GM23338 (cell line): ENCODE data around the gene EPGN. TPM values are rescaled to one million over a fixed set of nuclear protein-coding genes. Genes with fewer than 3 reads are reported as not detected.

Experiments
- ATAC-seq: fragments of 200-7000 bp; cut with Tn5 transposase; 3 replicates; pipeline ENCODE4 v1.9.1; 2020
- DNase-seq: peaks from one replicate; pipeline ENCODE4 v3.0.0-alpha.2; 2015; ENCODE audit warnings: low spot score
- H2AFZ ChIP-seq: fragments of 200-600 bp; sonication (generic); 2 replicates; pipeline ENCODE4 v1.8.0; 2016; ENCODE audit warnings: antibody characterized with exemption, mild to moderate bottlenecking, moderate library complexity
- H3F3A ChIP-seq: fragments of 200-600 bp; sonication (generic); replicated peaks from 2 replicates; pipeline ENCODE4 v1.8.0; 2017; ENCODE audit warnings: antibody characterized with exemption, mixed run types, low read depth
- H3K27ac ChIP-seq: fragments of 200-600 bp; sonication (generic); 2 replicates; pipeline ENCODE4 v1.6.1; 2016; ENCODE audit warnings: low read depth
- H3K27me3 ChIP-seq: fragments of 200-600 bp; sonication (generic); 2 replicates; pipeline ENCODE4 v1.8.0; 2016; ENCODE audit warnings: mild to moderate bottlenecking, mixed run types, moderate library complexity; ENCODE audit not compliant: insufficient read depth
- H3K36me3 ChIP-seq: fragments of 200-600 bp; sonication (generic); 2 replicates; pipeline ENCODE4 v1.8.0; 2016; ENCODE audit warnings: mild to moderate bottlenecking; ENCODE audit not compliant: insufficient read depth
- H3K4me1 ChIP-seq: fragments of 200-600 bp; sonication (generic); 2 replicates; pipeline ENCODE4 v1.8.0; 2016; ENCODE audit warnings: mild to moderate bottlenecking, moderate library complexity; ENCODE audit not compliant: insufficient read depth
- H3K4me2 ChIP-seq: fragments of 200-600 bp; sonication (generic); 2 replicates; pipeline ENCODE4 v1.7.1; 2017; ENCODE audit warnings: mixed run types
- H3K4me3 ChIP-seq: fragments of 200-600 bp; sonication (generic); 2 replicates; pipeline ENCODE4 v1.6.1; 2016; ENCODE audit warnings: mixed run types
- H3K79me2 ChIP-seq: fragments of 200-600 bp; sonication (generic); replicated peaks from 2 replicates; pipeline ENCODE4 v1.8.0; 2017; ENCODE audit warnings: mild to moderate bottlenecking; ENCODE audit not compliant: insufficient read depth
- H3K9me2 ChIP-seq: fragments of 200-600 bp; sonication (generic); 2 replicates; pipeline ENCODE4 v1.8.0; 2017; ENCODE audit not compliant: insufficient read depth
- H4K20me1 ChIP-seq: fragments of 200-600 bp; sonication (generic); replicated peaks from 2 replicates; pipeline ENCODE4 v1.8.0; 2017; ENCODE audit warnings: mild to moderate bottlenecking; ENCODE audit not compliant: insufficient read depth
- H3K27ac Mint-ChIP-seq: 2 replicates; pipeline ENCODE4 v1.8.0; 2020; ENCODE audit warnings: inconsistent platforms, mild to moderate bottlenecking, moderate library complexity, mixed read lengths
- H3K27me3 Mint-ChIP-seq: 3 replicates; pipeline ENCODE4 v1.8.0; 2022; ENCODE audit warnings: low read depth, mild to moderate bottlenecking, moderate library complexity, mixed read lengths, inconsistent platforms; ENCODE audit not compliant: insufficient read depth, poor library complexity
- H3K36me3 Mint-ChIP-seq: 3 replicates; pipeline ENCODE4 v1.8.0; 2021; ENCODE audit warnings: low read depth, mild to moderate bottlenecking, inconsistent platforms, moderate library complexity, mixed read lengths
- H3K4me1 Mint-ChIP-seq: 3 replicates; pipeline ENCODE4 v1.8.0; 2020; ENCODE audit warnings: mild to moderate bottlenecking, inconsistent platforms, mixed read lengths
- H3K4me3 Mint-ChIP-seq: 3 replicates; pipeline ENCODE4 v1.8.0; 2021; ENCODE audit warnings: moderate library complexity, mild to moderate bottlenecking, inconsistent platforms, mixed read lengths
- H3K9me3 Mint-ChIP-seq: 3 replicates; pipeline ENCODE4 v1.8.0; 2020; ENCODE audit warnings: moderate library complexity, mild to moderate bottlenecking, inconsistent platforms, mixed read lengths
- EZH2 ChIP-seq: fragments of 200-600 bp; sonication (generic); IDR thresholded peaks from one replicate; pipeline ENCODE4 v1.8.0; 2017; ENCODE audit warnings: antibody characterized with exemption, mild to moderate bottlenecking, low read depth; ENCODE audit not compliant: unreplicated experiment
- JUNB ChIP-seq: IDR thresholded peaks from one replicate; pipeline ENCODE4 v1.6.1; 2016; ENCODE audit warnings: antibody characterized with exemption; ENCODE audit not compliant: unreplicated experiment
- NANOG ChIP-seq: IDR thresholded peaks from 2 replicates; pipeline ENCODE4 v1.6.1; 2016; ENCODE audit warnings: antibody characterized with exemption, borderline replicate concordance
- POLR2AphosphoS5 ChIP-seq: IDR thresholded peaks from 2 replicates; pipeline ENCODE4 v1.6.1; 2016; ENCODE audit warnings: antibody characterized with exemption, low read depth
- STAT1 ChIP-seq: IDR thresholded peaks from one replicate; pipeline ENCODE4 v1.6.1; 2016; ENCODE audit warnings: antibody characterized with exemption; ENCODE audit not compliant: unreplicated experiment
- ZNF331 ChIP-seq: fragments of 250-450 bp; sonication (Bioruptor Pico); IDR thresholded peaks from 2 replicates; pipeline ENCODE4 v1.5.0; 2020; ENCODE audit warnings: low read depth, mild to moderate bottlenecking, moderate library complexity
- polyA plus RNA-seq: library from polyadenylated mRNA; unstranded; fragments of >200 nt; fragmentation: Nextera tagmentation; extraction: Ambion mirVana; gene quantifications from 2 replicates; pipeline ENCODE4 v1.2.1, GENCODE V29; 2016
- total RNA-seq: library from RNA; depleted of rRNA; stranded (reverse); fragments of >200 nt; shearing (Covaris generic); gene quantifications from 2 replicates; pipeline ENCODE4 v1.2.3, GENCODE V29; 2014
- TF ChIP-seq, protein P1 (sequence below), 2 experiments: fragments of 200-600 bp in 1 of 2; sonication (generic) in 1 of 2; conservative IDR thresholded peaks; 2 replicates each; pipeline versions ENCODE4 v1.5.1 to v1.6.1; 2016 to 2017; ENCODE audit warnings: antibody characterized with exemption in 2 of 2, low read depth in 2 of 2, mild to moderate bottlenecking in 2 of 2, moderate library complexity in 1 of 2
- TF ChIP-seq, protein P2 (sequence below): fragments of 250-450 bp; sonication (Bioruptor Pico); IDR thresholded peaks from 2 replicates; pipeline ENCODE4 v1.5.0; 2020; ENCODE audit warnings: mild to moderate bottlenecking, moderate library complexity
- TF ChIP-seq, protein P3 (sequence below): IDR thresholded peaks from 2 replicates; pipeline ENCODE4 v1.6.1; 2016; ENCODE audit warnings: antibody characterized with exemption

Gene EPGN
- total and polyA plus RNA-seq, 2 experiments from 2014 or later: not detected

DNA sequence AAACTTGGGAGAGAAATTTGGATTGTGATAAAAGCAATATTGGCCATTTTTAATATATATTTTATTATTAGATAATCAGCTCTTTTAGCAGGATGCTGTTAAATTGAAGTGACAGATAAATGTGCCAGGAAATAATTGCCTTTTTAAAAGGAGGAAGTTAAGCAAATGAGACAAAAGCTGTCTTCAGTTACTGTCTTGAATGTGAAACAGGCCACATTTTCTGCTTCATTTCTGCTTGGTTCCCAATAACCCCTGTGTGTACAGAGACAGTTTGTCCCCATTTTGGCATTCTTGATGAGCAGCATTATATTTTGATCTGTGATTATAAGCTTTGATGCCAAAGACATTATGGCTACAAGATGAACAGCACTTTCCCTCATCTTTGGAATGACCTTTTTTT is 953 bp downstream of the EPGN start:
- no peaks in the 10 kb centered on the region for H3F3A ChIP-seq
- no peaks in the 10 kb centered on the region for H3K9me2 ChIP-seq
- no peaks in the 10 kb centered on the region for H3K36me3 ChIP-seq
- H3K4me3 Mint-ChIP-seq: no peak overlapping the region
- no peaks in the 10 kb centered on the region for H3K27me3 Mint-ChIP-seq
- H3K4me1 ChIP-seq: no peaks in the 10 kb centered on the region
- no peak for ATAC-seq
- no peak for TF ChIP-seq NANOG
- no peak overlapping the region for H3K4me2 ChIP-seq
- no peak overlapping the region for H3K27ac Mint-ChIP-seq
- no peaks in the 10 kb centered on the region for H3K4me1 Mint-ChIP-seq
- no peak overlapping the region for H2AFZ ChIP-seq
- DNase-seq: no peak
- no peaks in the 10 kb centered on the region for H3K27me3 ChIP-seq
- H4K20me1 ChIP-seq: no peaks in the 10 kb centered on the region
- H3K79me2 ChIP-seq: no peaks in the 10 kb centered on the region
- H3K4me3 ChIP-seq: no peak overlapping the region
- H3K27ac ChIP-seq: no peak overlapping the region
- no peaks in the 10 kb centered on the region for H3K9me3 Mint-ChIP-seq
- no peaks in the 10 kb centered on the region for H3K36me3 Mint-ChIP-seq

DNA sequence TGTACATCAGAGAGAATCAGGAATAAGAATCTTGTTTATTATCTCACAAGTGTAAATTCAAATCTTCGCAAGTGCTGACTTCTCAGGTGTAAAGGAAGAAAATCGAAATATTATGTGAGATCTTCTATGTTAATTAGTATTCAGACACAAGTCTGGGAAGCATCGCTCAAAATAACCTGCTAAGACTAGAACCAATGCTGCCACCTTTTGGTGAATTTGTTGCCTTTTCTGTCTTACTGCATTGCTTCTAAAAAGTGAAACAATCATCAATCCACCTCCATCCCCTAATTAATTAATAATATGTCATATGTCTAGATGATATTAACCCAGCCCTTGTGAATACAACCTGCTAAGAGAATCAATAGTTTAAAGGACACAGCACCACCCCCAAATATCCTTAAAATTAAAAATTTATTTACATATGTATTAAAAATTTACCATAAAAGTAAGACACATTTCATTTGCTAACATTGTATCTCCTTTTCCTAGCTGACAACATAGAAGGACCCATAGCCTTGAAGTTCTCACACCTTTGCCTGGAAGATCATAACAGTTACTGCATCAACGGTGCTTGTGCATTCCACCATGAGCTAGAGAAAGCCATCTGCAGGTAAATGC is 3.5 kb downstream of the EPGN start:
- Histone ChIP-seq H4K20me1 (no peaks in the 10 kb centered on the region), H3K27ac (no peak overlapping the region), H3K9me2 (no peaks in the 10 kb centered on the region), H3K4me1 (0 out of 2 replicates have a peak, but pooled peaks cover 3% of the 10 kb centered on the region), H3K4me2 (no peak overlapping the region), H3K36me3 (no peaks in the 10 kb centered on the region), H3K79me2 (no peaks in the 10 kb centered on the region), H2AFZ (no peak overlapping the region), H3K27me3 (no peaks in the 10 kb centered on the region), H3F3A (no peaks in the 10 kb centered on the region), H3K4me3 (no peak overlapping the region)
- Mint-ChIP-seq H3K27me3 (no peaks in the 10 kb centered on the region), H3K4me3 (no peak overlapping the region), H3K36me3 (no peaks in the 10 kb centered on the region), H3K4me1 (peaks cover 3% of the 10 kb centered on the region; the same call in 1 of the 3 replicates), H3K9me3 (no peaks in the 10 kb centered on the region), H3K27ac (no peak overlapping the region)
- TF ChIP-seq, protein P1, sequence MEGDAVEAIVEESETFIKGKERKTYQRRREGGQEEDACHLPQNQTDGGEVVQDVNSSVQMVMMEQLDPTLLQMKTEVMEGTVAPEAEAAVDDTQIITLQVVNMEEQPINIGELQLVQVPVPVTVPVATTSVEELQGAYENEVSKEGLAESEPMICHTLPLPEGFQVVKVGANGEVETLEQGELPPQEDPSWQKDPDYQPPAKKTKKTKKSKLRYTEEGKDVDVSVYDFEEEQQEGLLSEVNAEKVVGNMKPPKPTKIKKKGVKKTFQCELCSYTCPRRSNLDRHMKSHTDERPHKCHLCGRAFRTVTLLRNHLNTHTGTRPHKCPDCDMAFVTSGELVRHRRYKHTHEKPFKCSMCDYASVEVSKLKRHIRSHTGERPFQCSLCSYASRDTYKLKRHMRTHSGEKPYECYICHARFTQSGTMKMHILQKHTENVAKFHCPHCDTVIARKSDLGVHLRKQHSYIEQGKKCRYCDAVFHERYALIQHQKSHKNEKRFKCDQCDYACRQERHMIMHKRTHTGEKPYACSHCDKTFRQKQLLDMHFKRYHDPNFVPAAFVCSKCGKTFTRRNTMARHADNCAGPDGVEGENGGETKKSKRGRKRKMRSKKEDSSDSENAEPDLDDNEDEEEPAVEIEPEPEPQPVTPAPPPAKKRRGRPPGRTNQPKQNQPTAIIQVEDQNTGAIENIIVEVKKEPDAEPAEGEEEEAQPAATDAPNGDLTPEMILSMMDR (conservative IDR thresholded peaks at IDR 0.05; ENCODE audit: low read depth in 2 of 2): peak; percentile 81 to 82
- TF ChIP-seq STAT1: no peak
- no peak for TF ChIP-seq EZH2
- TF ChIP-seq JUNB: no peak
- TF ChIP-seq, protein P2, sequence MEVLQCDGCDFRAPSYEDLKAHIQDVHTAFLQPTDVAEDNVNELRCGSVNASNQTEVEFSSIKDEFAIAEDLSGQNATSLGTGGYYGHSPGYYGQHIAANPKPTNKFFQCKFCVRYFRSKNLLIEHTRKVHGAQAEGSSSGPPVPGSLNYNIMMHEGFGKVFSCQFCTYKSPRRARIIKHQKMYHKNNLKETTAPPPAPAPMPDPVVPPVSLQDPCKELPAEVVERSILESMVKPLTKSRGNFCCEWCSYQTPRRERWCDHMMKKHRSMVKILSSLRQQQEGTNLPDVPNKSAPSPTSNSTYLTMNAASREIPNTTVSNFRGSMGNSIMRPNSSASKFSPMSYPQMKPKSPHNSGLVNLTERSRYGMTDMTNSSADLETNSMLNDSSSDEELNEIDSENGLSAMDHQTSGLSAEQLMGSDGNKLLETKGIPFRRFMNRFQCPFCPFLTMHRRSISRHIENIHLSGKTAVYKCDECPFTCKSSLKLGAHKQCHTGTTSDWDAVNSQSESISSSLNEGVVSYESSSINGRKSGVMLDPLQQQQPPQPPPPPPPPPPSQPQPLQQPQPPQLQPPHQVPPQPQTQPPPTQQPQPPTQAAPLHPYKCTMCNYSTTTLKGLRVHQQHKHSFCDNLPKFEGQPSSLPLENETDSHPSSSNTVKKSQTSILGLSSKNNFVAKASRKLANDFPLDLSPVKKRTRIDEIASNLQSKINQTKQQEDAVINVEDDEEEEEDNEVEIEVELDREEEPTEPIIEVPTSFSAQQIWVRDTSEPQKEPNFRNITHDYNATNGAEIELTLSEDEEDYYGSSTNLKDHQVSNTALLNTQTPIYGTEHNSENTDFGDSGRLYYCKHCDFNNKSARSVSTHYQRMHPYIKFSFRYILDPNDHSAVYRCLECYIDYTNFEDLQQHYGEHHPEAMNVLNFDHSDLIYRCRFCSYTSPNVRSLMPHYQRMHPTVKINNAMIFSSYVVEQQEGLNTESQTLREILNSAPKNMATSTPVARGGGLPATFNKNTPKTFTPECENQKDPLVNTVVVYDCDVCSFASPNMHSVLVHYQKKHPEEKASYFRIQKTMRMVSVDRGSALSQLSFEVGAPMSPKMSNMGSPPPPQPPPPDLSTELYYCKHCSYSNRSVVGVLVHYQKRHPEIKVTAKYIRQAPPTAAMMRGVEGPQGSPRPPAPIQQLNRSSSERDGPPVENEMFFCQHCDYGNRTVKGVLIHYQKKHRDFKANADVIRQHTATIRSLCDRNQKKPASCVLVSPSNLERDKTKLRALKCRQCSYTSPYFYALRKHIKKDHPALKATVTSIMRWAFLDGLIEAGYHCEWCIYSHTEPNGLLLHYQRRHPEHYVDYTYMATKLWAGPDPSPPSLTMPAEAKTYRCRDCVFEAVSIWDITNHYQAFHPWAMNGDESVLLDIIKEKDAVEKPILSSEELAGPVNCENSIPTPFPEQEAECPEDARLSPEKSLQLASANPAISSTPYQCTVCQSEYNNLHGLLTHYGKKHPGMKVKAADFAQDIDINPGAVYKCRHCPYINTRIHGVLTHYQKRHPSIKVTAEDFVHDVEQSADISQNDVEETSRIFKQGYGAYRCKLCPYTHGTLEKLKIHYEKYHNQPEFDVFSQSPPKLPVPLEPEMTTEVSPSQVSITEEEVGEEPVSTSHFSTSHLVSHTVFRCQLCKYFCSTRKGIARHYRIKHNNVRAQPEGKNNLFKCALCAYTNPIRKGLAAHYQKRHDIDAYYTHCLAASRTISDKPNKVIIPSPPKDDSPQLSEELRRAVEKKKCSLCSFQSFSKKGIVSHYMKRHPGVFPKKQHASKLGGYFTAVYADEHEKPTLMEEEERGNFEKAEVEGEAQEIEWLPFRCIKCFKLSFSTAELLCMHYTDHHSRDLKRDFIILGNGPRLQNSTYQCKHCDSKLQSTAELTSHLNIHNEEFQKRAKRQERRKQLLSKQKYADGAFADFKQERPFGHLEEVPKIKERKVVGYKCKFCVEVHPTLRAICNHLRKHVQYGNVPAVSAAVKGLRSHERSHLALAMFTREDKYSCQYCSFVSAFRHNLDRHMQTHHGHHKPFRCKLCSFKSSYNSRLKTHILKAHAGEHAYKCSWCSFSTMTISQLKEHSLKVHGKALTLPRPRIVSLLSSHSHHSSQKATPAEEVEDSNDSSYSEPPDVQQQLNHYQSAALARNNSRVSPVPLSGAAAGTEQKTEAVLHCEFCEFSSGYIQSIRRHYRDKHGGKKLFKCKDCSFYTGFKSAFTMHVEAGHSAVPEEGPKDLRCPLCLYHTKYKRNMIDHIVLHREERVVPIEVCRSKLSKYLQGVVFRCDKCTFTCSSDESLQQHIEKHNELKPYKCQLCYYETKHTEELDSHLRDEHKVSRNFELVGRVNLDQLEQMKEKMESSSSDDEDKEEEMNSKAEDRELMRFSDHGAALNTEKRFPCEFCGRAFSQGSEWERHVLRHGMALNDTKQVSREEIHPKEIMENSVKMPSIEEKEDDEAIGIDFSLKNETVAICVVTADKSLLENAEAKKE (CRISPR knock-in tag): no peak
- TF ChIP-seq, protein P3, sequence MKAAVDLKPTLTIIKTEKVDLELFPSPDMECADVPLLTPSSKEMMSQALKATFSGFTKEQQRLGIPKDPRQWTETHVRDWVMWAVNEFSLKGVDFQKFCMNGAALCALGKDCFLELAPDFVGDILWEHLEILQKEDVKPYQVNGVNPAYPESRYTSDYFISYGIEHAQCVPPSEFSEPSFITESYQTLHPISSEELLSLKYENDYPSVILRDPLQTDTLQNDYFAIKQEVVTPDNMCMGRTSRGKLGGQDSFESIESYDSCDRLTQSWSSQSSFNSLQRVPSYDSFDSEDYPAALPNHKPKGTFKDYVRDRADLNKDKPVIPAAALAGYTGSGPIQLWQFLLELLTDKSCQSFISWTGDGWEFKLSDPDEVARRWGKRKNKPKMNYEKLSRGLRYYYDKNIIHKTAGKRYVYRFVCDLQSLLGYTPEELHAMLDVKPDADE: no peak
- TF ChIP-seq POLR2AphosphoS5: no peak
- TF ChIP-seq ZNF331 (CRISPR knock-in tag): no peak
- ATAC-seq: peak; percentile 59
- peak; percentile 82 for DNase-seq
